Uterus (tissue), 4 donors: Measurements from ENCODE around the gene KCNA4. TPM values are rescaled to one million over a fixed set of nuclear protein-coding genes. Genes with fewer than 3 reads are reported as not detected.
"Not testable (repeated sequence)": the region's sequence is repeated elsewhere in the genome, so short reads cannot be mapped to it uniquely, and the experiment has no call there.

Source experiments
- DNase-seq, 2 donors: peaks; one replicate each; pipeline ENCODE4 v3.0.0-alpha.2; 2019 to 2020
- H3K27ac ChIP-seq, 2 donors: fragments of 200-600 bp; sonication (generic); 1 replicate in 1 of 2; 2 replicates in 1 of 2; pipeline ENCODE4 v1.5.1; 2016 to 2018
- H3K27me3 ChIP-seq, 2 donors: fragments of 200-600 bp; sonication (generic); one replicate each; pipeline ENCODE4 v1.5.1; 2018 to 2019; ENCODE audit warnings: control low read depth in 1 of 2
- H3K36me3 ChIP-seq, 2 donors: fragments of 200-600 bp; sonication (generic); one replicate each; pipeline ENCODE4 v1.5.1; 2019; ENCODE audit warnings: control low read depth in 1 of 2
- H3K4me1 ChIP-seq, 2 donors: fragments of 200-600 bp; sonication (generic); one replicate each; pipeline ENCODE4 v1.5.1; 2018 to 2019; ENCODE audit warnings: control low read depth in 1 of 2
- H3K4me3 ChIP-seq, 2 donors: fragments of 200-600 bp; sonication (generic); 1 replicate in 1 of 2; 2 replicates in 1 of 2; pipeline ENCODE4 v1.5.1; 2018 to 2019; ENCODE audit warnings: mild to moderate bottlenecking in 1 of 2
- H3K9me3 ChIP-seq, 2 donors: fragments of 200-600 bp; sonication (generic); one replicate each; pipeline ENCODE4 v1.5.1; 2019; ENCODE audit warnings: control low read depth in 1 of 2
- POLR2A ChIP-seq, 2 donors: fragments of 450-650 bp; IDR thresholded peaks; one replicate each; pipeline ENCODE4 v1.6.1; 2016; ENCODE audit warnings: antibody characterized with exemption in 2 of 2, mild to moderate bottlenecking in 1 of 2, moderate library complexity in 1 of 2
- intact Hi-C: fragments of 100-400 bp; cut with DNase I; formaldehyde crosslinking; loops from one replicate; pipeline ENCODE4 v1.15.1; 2023; ENCODE audit warnings: low total_unique reads
- total RNA-seq, 4 donors: library from RNA; depleted of rRNA in 3 of 4; stranded (reverse); fragments of >200 nt in 3 of 4; gene quantifications; one replicate each; pipeline versions ENCODE4 v1.1.0 to v1.2.4, GENCODE V29; 2014 to 2023
- TF ChIP-seq, protein P1 (sequence below), 4 experiments: fragments of 200-600 bp in 2 of 4; fragments of 450-650 bp in 2 of 4; sonication (generic) in 2 of 4; IDR thresholded peaks; one replicate each; pipeline ENCODE4 v1.5.1; 2016 to 2019; ENCODE audit warnings: antibody characterized with exemption in 4 of 4, mild to moderate bottlenecking in 2 of 4, moderate library complexity in 1 of 4
- donor health status: DM: yes; HTN: yes; CAD: no.

Gene KCNA4
- total RNA-seq, 4 donors from 2014 or later: 0.88 to 5.7 TPM; not detected in 2

- no peak for DNase-seq
- intact Hi-C loops: no loop called here
- Histone ChIP-seq H3K27me3 (no peaks in the 10 kb centered on the region), H3K27ac (no peak overlapping the region), H3K9me3 (no peaks in the 10 kb centered on the region), H3K4me1 (no peaks in the 10 kb centered on the region), H3K4me3 (no peak overlapping the region), H3K36me3 (no peaks in the 10 kb centered on the region)
- TF ChIP-seq, protein P1, sequence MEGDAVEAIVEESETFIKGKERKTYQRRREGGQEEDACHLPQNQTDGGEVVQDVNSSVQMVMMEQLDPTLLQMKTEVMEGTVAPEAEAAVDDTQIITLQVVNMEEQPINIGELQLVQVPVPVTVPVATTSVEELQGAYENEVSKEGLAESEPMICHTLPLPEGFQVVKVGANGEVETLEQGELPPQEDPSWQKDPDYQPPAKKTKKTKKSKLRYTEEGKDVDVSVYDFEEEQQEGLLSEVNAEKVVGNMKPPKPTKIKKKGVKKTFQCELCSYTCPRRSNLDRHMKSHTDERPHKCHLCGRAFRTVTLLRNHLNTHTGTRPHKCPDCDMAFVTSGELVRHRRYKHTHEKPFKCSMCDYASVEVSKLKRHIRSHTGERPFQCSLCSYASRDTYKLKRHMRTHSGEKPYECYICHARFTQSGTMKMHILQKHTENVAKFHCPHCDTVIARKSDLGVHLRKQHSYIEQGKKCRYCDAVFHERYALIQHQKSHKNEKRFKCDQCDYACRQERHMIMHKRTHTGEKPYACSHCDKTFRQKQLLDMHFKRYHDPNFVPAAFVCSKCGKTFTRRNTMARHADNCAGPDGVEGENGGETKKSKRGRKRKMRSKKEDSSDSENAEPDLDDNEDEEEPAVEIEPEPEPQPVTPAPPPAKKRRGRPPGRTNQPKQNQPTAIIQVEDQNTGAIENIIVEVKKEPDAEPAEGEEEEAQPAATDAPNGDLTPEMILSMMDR (IDR thresholded peaks at IDR 0.05): no peak
Observed at GRCh38 chr11:30045921-30046577, 29.2 kb upstream of the KCNA4 start.

DNA sequence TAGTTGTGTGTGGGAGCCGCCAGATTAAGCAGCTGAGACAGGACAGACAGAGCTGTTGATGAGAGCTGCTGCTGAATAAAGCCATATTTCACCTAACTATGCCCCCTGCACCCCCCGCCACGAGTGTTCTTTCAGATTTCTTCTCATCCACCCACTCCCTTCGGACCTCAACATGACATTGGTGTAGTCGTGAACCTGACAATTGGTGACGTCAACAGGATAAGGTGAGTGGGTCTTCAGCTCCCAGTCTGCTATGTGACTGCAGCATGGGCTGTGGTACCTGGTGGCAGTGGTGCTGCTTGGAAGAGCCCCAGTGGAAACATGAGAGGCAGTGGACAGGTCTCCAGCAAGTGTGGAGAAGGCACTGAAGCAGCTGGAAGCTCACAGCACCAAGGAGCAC lies 28.3 kb upstream of the KCNA4 start:
- no peak for DNase-seq
- TF ChIP-seq POLR2A (IDR thresholded peaks at IDR 0.05): no peak
- TF ChIP-seq, protein P1 (IDR thresholded peaks at IDR 0.05): no peak
- Histone ChIP-seq H3K4me1 (no peaks in the 10 kb centered on the region), H3K9me3 (no peaks in the 10 kb centered on the region), H3K27me3 (no peaks in the 10 kb centered on the region), H3K36me3 (no peaks in the 10 kb centered on the region), H3K4me3 (no peak overlapping the region), H3K27ac (no peak overlapping the region)
- intact Hi-C loops: no loop called here

GRCh38 chr11:30041171-30041570 lies 24.3 kb upstream of the KCNA4 start:
- TF ChIP-seq, protein P1 (IDR thresholded peaks at IDR 0.05): no peak
- TF ChIP-seq POLR2A (IDR thresholded peaks at IDR 0.05): no peak
- intact Hi-C loops: no loop called here
- no peaks in the 10 kb centered on the region for H3K9me3 ChIP-seq
- no peak for DNase-seq
- no peak overlapping the region for H3K4me3 ChIP-seq
- no peaks in the 10 kb centered on the region for H3K27me3 ChIP-seq
- H3K27ac ChIP-seq: no peak overlapping the region
- H3K4me1 ChIP-seq: no peaks in the 10 kb centered on the region
- no peaks in the 10 kb centered on the region for H3K36me3 ChIP-seq

DNA sequence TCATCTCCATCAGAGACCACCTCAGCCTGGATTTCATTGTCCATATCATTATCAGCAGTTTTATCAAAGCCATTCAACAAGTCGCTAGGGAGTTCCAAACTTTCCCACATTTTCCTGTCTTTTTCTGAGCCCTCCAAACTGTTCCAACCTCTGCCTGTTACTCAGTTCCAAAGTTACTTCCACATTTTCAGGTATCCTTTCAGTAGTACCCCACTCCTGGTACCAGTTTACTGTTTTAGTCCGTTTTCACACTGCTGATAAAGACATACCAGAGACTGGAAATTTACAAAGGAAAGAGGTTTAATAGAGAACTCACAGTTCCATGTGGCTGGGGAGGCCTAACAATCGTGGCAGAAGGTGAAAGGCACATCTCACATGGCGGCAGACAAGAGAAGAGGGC lies 17.9 kb upstream of the KCNA4 start:
- H3K27ac ChIP-seq, DNase-seq, H3K36me3 ChIP-seq, intact Hi-C loops, H3K4me1 ChIP-seq, H3K9me3 ChIP-seq, H3K4me3 ChIP-seq, H3K27me3 ChIP-seq: not testable (repeated sequence)

DNA sequence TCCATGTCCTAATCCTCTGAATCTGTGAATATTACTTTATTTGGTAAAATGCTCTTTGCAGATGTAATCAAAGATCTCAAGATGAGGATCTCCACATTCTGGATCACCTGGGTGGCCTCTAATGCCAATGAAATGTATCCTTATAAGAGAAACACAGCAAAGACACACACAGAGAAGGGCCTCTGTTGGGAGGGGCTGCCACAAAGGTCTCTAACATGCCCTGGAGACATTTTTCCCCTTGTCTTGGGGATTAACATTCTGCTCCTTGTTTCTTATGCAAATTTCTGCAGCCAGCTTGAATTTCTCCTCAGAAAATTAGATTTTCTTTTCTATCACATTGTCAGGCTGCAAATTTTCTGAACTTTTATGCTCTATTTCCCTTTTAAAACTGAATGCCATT lies 17.3 kb upstream of the KCNA4 start:
- H3K4me3 ChIP-seq, intact Hi-C loops, H3K27ac ChIP-seq, H3K4me1 ChIP-seq, H3K36me3 ChIP-seq, H3K9me3 ChIP-seq, DNase-seq, H3K27me3 ChIP-seq: not testable (repeated sequence)

GRCh38 chr11:30025396-30026139 lies 8.7 kb upstream of the KCNA4 start:
- intact Hi-C loops: no loop called here
- Histone ChIP-seq H3K27ac (no peak overlapping the region), H3K9me3 (no peaks in the 10 kb centered on the region), H3K4me1 (no peaks in the 10 kb centered on the region), H3K27me3 (no peaks in the 10 kb centered on the region), H3K36me3 (no peaks in the 10 kb centered on the region), H3K4me3 (no peak overlapping the region)
- no peak for DNase-seq
- no peak for TF ChIP-seq POLR2A (IDR thresholded peaks at IDR 0.05)
- TF ChIP-seq, protein P1 (IDR thresholded peaks at IDR 0.05): no peak
